GM12872 (cell line): Measurements from ENCODE around the gene ZBTB42.

Experiments used
- CTCF ChIP-seq: IDR thresholded peaks from 3 replicates; pipeline ENCODE4 v1.5.1; 2011; ENCODE audit warnings: low read depth, mild to moderate bottlenecking, low read length, moderate library complexity; ENCODE audit not compliant: insufficient read depth

Gene ZBTB42

DNA sequence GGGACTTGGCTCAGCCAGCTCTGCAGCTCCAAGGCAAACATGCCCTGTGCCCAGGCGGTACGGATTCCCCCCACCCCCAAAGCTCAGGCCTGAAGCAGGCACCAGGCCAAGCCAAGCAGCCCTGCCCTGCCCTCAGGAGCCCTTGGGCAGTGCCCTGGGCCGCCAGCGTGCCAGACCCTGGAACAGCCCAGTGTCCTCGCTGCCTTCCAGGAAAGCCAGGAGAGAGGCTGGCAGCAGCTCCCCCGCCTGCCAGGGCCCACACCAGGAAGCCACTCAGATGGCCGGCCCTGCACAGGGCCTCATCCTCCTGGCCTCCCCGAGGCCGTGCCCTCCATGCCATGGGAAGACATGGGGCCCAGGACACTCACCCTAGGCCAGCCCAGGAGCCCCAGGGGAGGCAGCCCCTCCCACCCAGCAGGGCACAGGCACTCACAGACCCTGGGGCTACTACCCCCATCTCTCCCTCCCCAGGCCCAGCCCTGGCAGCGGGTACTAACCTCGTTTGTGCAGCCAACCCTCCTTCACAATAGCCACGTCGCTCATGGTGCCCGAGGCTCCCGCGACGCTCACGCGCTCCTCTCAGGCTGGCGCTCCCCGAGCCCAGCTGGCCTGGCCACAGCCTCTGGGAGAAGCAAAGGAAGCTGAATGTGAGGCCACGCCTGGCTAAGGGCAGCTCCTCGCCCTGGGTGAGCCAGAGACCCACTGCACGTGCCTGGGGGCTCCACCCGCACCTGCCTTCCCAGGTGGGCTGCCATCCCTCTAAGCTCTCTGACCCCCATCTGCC lies 8.6 kb upstream of the ZBTB42 start:
- no peak for TF ChIP-seq CTCF

DNA sequence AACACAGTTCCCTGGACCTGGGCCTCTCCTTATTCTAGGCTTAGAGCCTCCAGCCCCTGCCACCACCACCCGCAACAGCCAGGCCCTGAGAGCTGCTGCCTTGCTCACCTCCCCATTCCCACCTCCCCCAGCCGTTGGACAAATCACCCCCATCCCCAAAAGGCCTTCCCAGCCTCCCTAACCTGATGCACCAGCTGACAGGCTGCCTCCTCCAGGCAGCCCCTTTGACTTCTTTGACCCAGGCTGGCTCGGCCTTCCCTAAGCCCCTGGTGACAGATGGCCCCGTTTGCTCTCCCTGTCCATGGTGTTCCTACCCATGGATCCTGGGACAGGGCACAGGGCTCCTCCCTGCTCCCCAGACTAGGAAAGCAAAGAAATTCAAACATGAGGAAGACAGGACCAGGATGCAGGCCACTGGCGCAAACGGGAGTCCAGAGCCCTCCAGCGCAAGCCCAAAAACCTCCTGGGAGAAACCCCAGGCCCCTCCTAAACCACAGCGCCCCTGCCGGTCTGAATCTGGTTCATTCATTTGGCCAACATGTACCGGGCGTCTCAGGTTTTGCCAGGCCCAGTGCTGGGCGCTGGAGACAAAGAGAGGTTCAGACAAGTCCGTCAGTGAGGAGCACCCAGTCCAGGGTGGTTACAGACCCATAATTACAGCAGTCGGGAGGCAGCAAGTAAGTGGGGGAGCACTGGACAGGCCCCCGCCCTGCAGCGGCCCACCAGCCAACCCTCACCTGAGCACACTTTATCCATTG lies 7.8 kb upstream of the ZBTB42 start:
- no peak for TF ChIP-seq CTCF

- TF ChIP-seq CTCF = no peak
Measured at GRCh38 chr14:104793703-104793959, 7.3 kb upstream of the ZBTB42 start.

DNA sequence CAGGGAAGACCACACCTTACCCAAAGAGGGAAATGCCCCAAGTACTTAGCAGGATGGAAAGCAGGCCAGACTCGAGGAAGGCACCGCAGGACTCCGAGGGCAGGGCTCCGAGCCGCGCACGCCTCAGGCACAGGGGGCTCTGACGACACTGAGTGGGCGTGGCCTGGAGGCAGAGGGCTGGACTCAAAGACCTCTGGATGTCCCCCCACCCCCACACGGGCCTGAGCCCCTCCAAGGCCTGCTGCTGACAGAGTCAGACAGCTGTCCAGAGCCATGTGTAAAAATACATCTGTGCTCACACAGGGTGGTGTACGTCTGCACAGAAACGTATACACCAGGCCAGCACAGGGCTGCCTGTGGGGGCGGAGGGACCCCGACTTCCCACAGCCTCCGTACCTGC lies 6.8 kb upstream of the ZBTB42 start:
- TF ChIP-seq CTCF = no peak

- TF ChIP-seq CTCF = no peak
Measured at GRCh38 chr14:104794631-104794992, 6.3 kb upstream of the ZBTB42 start.

GRCh38 chr14:104794993-104795780 lies 5.7 kb upstream of the ZBTB42 start, which contains the start of gene AKT1:
TSS of gene AKT1 (minus strand) at chr14:104795748. CDS start at chr14:104792643, 3,105 bp downstream.
- TF ChIP-seq CTCF = no peak
